ENCODE data around the gene GPR137B. TPM values are rescaled to one million over a fixed set of nuclear protein-coding genes. Genes with fewer than 3 reads are reported as not detected.

GPR137B gene
- total and polyA plus RNA-seq, 10 donors, result 5.2 to 54.8 (median 37.6) TPM

DNA sequence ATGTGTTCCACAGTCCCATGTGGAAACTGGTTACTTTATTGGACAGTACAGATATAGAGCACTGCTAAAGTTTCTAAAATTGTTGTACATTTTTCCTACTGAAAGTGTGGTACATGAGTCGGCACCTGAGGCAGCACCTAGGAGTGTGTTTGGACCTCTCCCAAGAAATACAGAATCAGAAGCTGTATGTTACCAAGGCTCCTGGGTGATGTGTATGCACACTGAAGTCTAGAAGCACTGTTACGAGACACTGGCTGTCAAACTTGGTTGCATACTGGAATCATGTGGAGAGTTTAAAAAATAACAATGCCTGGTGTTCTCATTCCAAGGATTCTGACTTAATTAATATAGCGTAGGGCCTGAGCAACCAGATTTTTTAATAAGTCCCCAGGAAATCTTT is 92.8 kb downstream of the GPR137B start:
- H3K36me3 ChIP-seq, result peaks cover 0 to 68% (median 3%) of the 10 kb centered on the region in 6 donors
- H3K4me3 ChIP-seq, result no peak overlapping the region
- no peak for DNase-seq
- intact Hi-C loops (cut with DNase I; ENCODE audit: low total_unique reads), result no loop called here
- 88 to 98% (median 97%) methylated on average over 3 of the region's 3 CpGs for WGBS, 5 donors
- H3K4me1 ChIP-seq, result no peaks in the 10 kb centered on the region
- no peak for TF ChIP-seq POLR2AphosphoS5 (IDR thresholded peaks at IDR 0.05)
- TF ChIP-seq POLR2A (IDR thresholded peaks at IDR 0.05), result no peak
- no peak for TF ChIP-seq CTCF (IDR thresholded peaks at IDR 0.05 in 8 of 11, conservative IDR thresholded peaks at IDR 0.05 in 3 of 11)
- H3K27me3 ChIP-seq (replicated peaks in 1 of 7), result no peaks in the 10 kb centered on the region
- no peak overlapping the region for H3K27ac ChIP-seq
- H3K9me3 ChIP-seq, result no peaks in the 10 kb centered on the region

- 78 to 94% (median 87%) methylated on average over 1 of the region's 1 CpG for WGBS, 5 donors
Measured at GRCh38 chr1:236239092-236239585, 96.8 kb downstream of the GPR137B start.

DNA sequence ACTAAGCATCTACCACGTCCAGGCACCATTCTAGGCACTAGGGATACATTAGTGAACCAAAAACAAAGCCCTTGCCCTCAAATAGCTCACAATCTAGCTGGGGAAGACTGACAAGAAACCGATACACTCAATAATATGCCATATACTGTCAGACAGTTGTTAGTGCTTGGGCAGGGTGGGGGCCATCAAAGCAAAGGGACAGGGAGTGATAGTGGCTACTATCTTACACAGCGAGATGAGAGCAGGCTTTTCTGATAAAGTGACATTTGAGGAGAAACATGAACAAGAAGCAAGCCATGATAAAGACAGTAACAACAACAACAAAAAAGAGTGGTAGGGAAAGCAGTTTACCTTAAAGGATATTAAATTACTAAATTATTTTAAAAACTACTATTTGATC is 98.3 kb downstream of the GPR137B start:
- intact Hi-C loops (cut with DNase I; ENCODE audit: low total_unique reads), result no loop called here
- no peak for TF ChIP-seq POLR2AphosphoS5 (IDR thresholded peaks at IDR 0.05)
- TF ChIP-seq POLR2A (IDR thresholded peaks at IDR 0.05), result no peak
- TF ChIP-seq CTCF (IDR thresholded peaks at IDR 0.05 in 8 of 11, conservative IDR thresholded peaks at IDR 0.05 in 3 of 11), result no peak

More at GRCh38 chr1:236239092-236239585, 96.8 kb downstream of the GPR137B start:
- Histone ChIP-seq H3K27ac (no peak overlapping the region), H3K9me3 (no peaks in the 10 kb centered on the region), H3K4me1 (no peaks in the 10 kb centered on the region), H3K36me3 (peaks cover 0 to 73% (median 15%) of the 10 kb centered on the region in 6 donors), H3K27me3 (replicated peaks in 1 of 7) (no peaks in the 10 kb centered on the region), H3K4me3 (no peak overlapping the region)
- TF ChIP-seq CTCF (IDR thresholded peaks at IDR 0.05 in 8 of 11, conservative IDR thresholded peaks at IDR 0.05 in 3 of 11) (no peak), POLR2A (IDR thresholded peaks at IDR 0.05) (no peak), POLR2AphosphoS5 (IDR thresholded peaks at IDR 0.05) (no peak)
- intact Hi-C loops (cut with DNase I; ENCODE audit: low total_unique reads), result no loop called here
- DNase-seq, result no peak

GRCh38 chr1:236242568-236242967 is 100.2 kb downstream of the GPR137B start:
- intact Hi-C loops (cut with DNase I; ENCODE audit: low total_unique reads), result no loop called here
- Histone ChIP-seq H3K27ac (no peak overlapping the region), H3K27me3 (replicated peaks in 1 of 7) (no peaks in the 10 kb centered on the region), H3K4me1 (no peaks in the 10 kb centered on the region), H3K36me3 (peaks cover 0 to 55% (median 14%) of the 10 kb centered on the region in 6 donors), H3K9me3 (no peaks in the 10 kb centered on the region), H3K4me3 (no peak overlapping the region)
- DNase-seq, result no peak
- TF ChIP-seq CTCF (IDR thresholded peaks at IDR 0.05 in 8 of 11, conservative IDR thresholded peaks at IDR 0.05 in 3 of 11), result no peak
- no peak for TF ChIP-seq POLR2AphosphoS5 (IDR thresholded peaks at IDR 0.05)
- TF ChIP-seq POLR2A (IDR thresholded peaks at IDR 0.05), result no peak
- 67 to 96% (median 93%) methylated on average over 2 of the region's 2 CpGs for WGBS, 5 donors

More for the DNA sequence above, 98.3 kb downstream of the GPR137B start:
- no peak overlapping the region for H3K27ac ChIP-seq
- WGBS, 5 donors, result 90 to 98% (median 95%) methylated on average over 3 of the region's 3 CpGs
- no peaks in the 10 kb centered on the region for H3K27me3 ChIP-seq (replicated peaks in 1 of 7)
- H3K9me3 ChIP-seq, result no peaks in the 10 kb centered on the region
- H3K4me3 ChIP-seq, result no peak overlapping the region
- no peaks in the 10 kb centered on the region for H3K4me1 ChIP-seq
- no peak for DNase-seq
- peaks cover 0 to 61% (median 15%) of the 10 kb centered on the region in 6 donors for H3K36me3 ChIP-seq
